HepG2 (cell line): Measurements from ENCODE around the gene PIGV. TPM values are rescaled to one million over a fixed set of nuclear protein-coding genes. Genes with fewer than 3 reads are reported as not detected.
A peak's percentile ranks its signal among the peaks of the same experiment; 100 is the strongest.

Source experiments
- HCFC1 ChIP-seq: fragments of 150-350 bp; IDR thresholded peaks from 2 replicates; pipeline ENCODE4 v1.6.1; 2014; ENCODE audit warnings: low read depth, low read length
- HNF4A ChIP-seq: sonication (generic); formaldehyde crosslinking; IDR thresholded peaks from 2 replicates; pipeline ENCODE4 v1.4.0; 2020; ENCODE audit warnings: missing genetic modification reagents
- HNRNPH1 ChIP-seq: fragments of 200-400 bp; formaldehyde crosslinking; optimal IDR thresholded peaks from 2 replicates; pipeline ENCODE3; 2017; ENCODE audit warnings: mild to moderate bottlenecking, low read depth, low read length
- KDM6A ChIP-seq: IDR thresholded peaks from 2 replicates; pipeline ENCODE4 v1.6.1; 2016; ENCODE audit warnings: low read depth
- MTA1 ChIP-seq: sonication (generic); formaldehyde crosslinking; IDR thresholded peaks from 2 replicates; pipeline ENCODE4 v1.4.0; 2020; ENCODE audit warnings: missing genetic modification reagents, mild to moderate bottlenecking, borderline replicate concordance
- MTA3 ChIP-seq: sonication (generic); formaldehyde crosslinking; IDR thresholded peaks from 2 replicates; pipeline ENCODE4 v1.4.0; 2020; ENCODE audit warnings: missing genetic modification reagents
- SP2 ChIP-seq: sonication (generic); formaldehyde crosslinking; IDR thresholded peaks from 2 replicates; pipeline ENCODE4 v1.5.1; 2020; ENCODE audit warnings: mild to moderate bottlenecking, missing genetic modification reagents
- TAF15 ChIP-seq: fragments of 200-400 bp; formaldehyde crosslinking; IDR thresholded peaks from one replicate; pipeline ENCODE4 v1.6.1; 2018; ENCODE audit warnings: mild to moderate bottlenecking, low read depth, low read length; ENCODE audit not compliant: poor library complexity, severe bottlenecking
- TCF12 ChIP-seq, 2 experiments: fragments of 450-650 bp in 1 of 2; sonication (generic) in 1 of 2; formaldehyde crosslinking in 1 of 2; IDR thresholded peaks; 2 replicates each; pipeline versions ENCODE4 v1.6.1 to v1.8.0; 2017 to 2022; ENCODE audit warnings: antibody characterized with exemption in 1 of 2, mild to moderate bottlenecking in 1 of 2, missing genetic modification reagents in 1 of 2, moderate library complexity in 1 of 2
- TCF7L2 ChIP-seq: IDR thresholded peaks from 2 replicates; pipeline ENCODE4 v1.6.1; 2011; ENCODE audit warnings: mild to moderate bottlenecking, low read depth, low read length, moderate library complexity
- ZBTB1 ChIP-seq: sonication (generic); formaldehyde crosslinking; IDR thresholded peaks from 2 replicates; pipeline ENCODE4 v1.4.0; 2020; ENCODE audit warnings: missing genetic modification reagents, borderline replicate concordance
- ZBTB7B ChIP-seq: sonication (generic); formaldehyde crosslinking; IDR thresholded peaks from 2 replicates; pipeline ENCODE4 v1.4.0; 2020; ENCODE audit warnings: missing genetic modification reagents
- ZMYM2 ChIP-seq: sonication (generic); formaldehyde crosslinking; IDR thresholded peaks from 2 replicates; pipeline ENCODE4 v1.8.0; 2022; ENCODE audit warnings: mild to moderate bottlenecking, missing genetic modification reagents
- ZNF138 ChIP-seq: sonication (generic); formaldehyde crosslinking; IDR thresholded peaks from 2 replicates; pipeline ENCODE4 v1.5.0; 2020; ENCODE audit warnings: mild to moderate bottlenecking, low read depth, missing genetic modification reagents
- ZNF800 ChIP-seq: sonication (generic); formaldehyde crosslinking; IDR thresholded peaks from 2 replicates; pipeline ENCODE4 v1.4.0; 2020; ENCODE audit warnings: missing genetic modification reagents
- ZNF883 ChIP-seq: sonication (generic); formaldehyde crosslinking; IDR thresholded peaks from 2 replicates; pipeline ENCODE4 v1.5.1; 2020; ENCODE audit warnings: mild to moderate bottlenecking, missing genetic modification reagents; ENCODE audit errors: not compliant biosample characterization
- polyA plus RNA-seq, 8 experiments: library from polyadenylated mRNA; depleted of rRNA in 3 of 8; stranded (reverse) in 7 of 8; unstranded in 1 of 8; fragments of >200 nt; fragmentation: Illumina TruSeq in 4 of 8; extraction: Trizol in 4 of 8; gene quantifications; 2 replicates each; pipeline versions ENCODE4 v1.2.1 to v1.2.3, GENCODE V29; 2011 to 2016; ENCODE audit warnings: low read depth in 4 of 8, missing spikeins in 1 of 8, mixed read lengths in 1 of 8; ENCODE audit not compliant: insufficient read depth in 1 of 8
- total RNA-seq, 5 experiments: library from RNA; depleted of rRNA; stranded (reverse); fragments of >200 nt; fragmentation: Illumina TruSeq; extraction: Trizol; gene quantifications; 2 replicates each; pipeline ENCODE4 v1.2.3, GENCODE V29; 2016; ENCODE audit warnings: low read depth in 1 of 5
- TF ChIP-seq, protein P1 (sequence below): sonication (generic); formaldehyde crosslinking; IDR thresholded peaks from 2 replicates; pipeline ENCODE4 v1.4.0; 2020; ENCODE audit warnings: missing genetic modification reagents
- TF ChIP-seq, protein P2 (sequence below): sonication (generic); formaldehyde crosslinking; IDR thresholded peaks from 2 replicates; pipeline ENCODE4 v1.4.0; 2020; ENCODE audit warnings: missing genetic modification reagents, borderline replicate concordance
- TF ChIP-seq, protein P3 (sequence below): sonication (generic); formaldehyde crosslinking; IDR thresholded peaks from 2 replicates; pipeline ENCODE4 v1.5.1; 2020; ENCODE audit warnings: missing genetic modification reagents, mild to moderate bottlenecking, borderline replicate concordance

The PIGV gene
- total and polyA plus RNA-seq, 2 of the 13 experiments (the other 11 are each of a cell fraction or from before 2014, with no cell fraction given), result 13.5 to 22.7 TPM

DNA sequence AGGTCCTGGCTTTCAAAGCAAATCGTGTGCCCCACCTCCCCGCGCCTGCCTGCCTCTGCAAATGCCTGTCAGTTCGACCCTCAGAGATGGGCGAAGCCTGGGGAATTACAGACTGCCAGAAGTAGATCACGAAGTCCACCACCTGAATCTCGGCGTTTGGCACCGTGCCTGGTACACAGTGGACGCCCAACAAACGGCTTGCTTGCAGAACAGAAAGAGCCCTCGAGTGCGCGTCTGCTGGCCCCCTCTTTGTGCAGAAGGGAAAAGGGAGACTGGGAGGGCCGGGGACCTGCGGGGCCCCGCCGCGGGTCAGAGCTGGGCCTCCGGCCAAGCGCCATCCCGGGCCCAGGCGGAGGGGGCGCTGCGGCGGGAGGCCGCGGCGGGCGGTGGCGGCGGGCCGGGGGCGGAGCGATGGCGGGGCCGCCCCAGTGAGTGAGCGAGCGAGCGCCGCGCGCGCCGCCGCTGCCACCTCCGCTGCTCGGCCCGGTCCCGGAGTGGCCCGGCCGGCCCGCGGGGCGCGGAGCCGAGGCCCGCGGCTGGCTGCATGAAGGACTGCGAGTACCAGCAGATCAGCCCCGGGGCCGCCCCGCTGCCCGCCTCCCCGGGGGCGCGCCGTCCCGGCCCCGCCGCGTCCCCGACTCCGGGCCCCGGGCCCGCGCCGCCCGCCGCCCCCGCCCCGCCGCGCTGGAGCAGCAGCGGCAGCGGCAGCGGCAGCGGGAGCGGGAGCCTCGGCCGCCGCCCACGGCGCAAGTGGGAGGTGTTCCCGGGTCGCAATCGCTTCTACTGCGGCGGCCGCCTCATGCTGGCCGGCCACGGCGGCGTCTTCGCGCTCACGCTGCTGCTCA is 38.7 kb downstream of the PIGV start, which contains the start of gene ZDHHC18 (continued):
- TF ChIP-seq, protein P1, sequence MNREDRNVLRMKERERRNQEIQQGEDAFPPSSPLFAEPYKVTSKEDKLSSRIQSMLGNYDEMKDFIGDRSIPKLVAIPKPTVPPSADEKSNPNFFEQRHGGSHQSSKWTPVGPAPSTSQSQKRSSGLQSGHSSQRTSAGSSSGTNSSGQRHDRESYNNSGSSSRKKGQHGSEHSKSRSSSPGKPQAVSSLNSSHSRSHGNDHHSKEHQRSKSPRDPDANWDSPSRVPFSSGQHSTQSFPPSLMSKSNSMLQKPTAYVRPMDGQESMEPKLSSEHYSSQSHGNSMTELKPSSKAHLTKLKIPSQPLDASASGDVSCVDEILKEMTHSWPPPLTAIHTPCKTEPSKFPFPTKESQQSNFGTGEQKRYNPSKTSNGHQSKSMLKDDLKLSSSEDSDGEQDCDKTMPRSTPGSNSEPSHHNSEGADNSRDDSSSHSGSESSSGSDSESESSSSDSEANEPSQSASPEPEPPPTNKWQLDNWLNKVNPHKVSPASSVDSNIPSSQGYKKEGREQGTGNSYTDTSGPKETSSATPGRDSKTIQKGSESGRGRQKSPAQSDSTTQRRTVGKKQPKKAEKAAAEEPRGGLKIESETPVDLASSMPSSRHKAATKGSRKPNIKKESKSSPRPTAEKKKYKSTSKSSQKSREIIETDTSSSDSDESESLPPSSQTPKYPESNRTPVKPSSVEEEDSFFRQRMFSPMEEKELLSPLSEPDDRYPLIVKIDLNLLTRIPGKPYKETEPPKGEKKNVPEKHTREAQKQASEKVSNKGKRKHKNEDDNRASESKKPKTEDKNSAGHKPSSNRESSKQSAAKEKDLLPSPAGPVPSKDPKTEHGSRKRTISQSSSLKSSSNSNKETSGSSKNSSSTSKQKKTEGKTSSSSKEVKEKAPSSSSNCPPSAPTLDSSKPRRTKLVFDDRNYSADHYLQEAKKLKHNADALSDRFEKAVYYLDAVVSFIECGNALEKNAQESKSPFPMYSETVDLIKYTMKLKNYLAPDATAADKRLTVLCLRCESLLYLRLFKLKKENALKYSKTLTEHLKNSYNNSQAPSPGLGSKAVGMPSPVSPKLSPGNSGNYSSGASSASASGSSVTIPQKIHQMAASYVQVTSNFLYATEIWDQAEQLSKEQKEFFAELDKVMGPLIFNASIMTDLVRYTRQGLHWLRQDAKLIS (CRISPR knock-in tag), result no peak
- TF ChIP-seq MTA1 (peak; percentile 51; the same call in 1 of the 2 replicates), HCFC1 (no peak), ZNF138 (no peak), MTA3 (CRISPR knock-in tag) (no peak), SP2 (no peak), ZBTB7B (CRISPR knock-in tag) (0 out of 2 replicates have a peak, but pooled peaks have one; percentile 44), TCF12 (IDR thresholded peaks at IDR 0.05) (no peak), TCF12 (CRISPR knock-in tag; IDR thresholded peaks at IDR 0.05) (no peak), HNF4A (0 out of 2 replicates have a peak, but pooled peaks have one; percentile 29), TCF7L2 (no peak), TAF15 (no peak), KDM6A (CRISPR knock-in tag) (no peak), HNRNPH1 (no peak), ZNF883 (CRISPR knock-in tag) (no peak), ZMYM2 (CRISPR knock-in tag) (no peak), ZBTB1 (CRISPR knock-in tag) (no peak), ZNF800 (CRISPR knock-in tag) (no peak)
- TF ChIP-seq, protein P2, sequence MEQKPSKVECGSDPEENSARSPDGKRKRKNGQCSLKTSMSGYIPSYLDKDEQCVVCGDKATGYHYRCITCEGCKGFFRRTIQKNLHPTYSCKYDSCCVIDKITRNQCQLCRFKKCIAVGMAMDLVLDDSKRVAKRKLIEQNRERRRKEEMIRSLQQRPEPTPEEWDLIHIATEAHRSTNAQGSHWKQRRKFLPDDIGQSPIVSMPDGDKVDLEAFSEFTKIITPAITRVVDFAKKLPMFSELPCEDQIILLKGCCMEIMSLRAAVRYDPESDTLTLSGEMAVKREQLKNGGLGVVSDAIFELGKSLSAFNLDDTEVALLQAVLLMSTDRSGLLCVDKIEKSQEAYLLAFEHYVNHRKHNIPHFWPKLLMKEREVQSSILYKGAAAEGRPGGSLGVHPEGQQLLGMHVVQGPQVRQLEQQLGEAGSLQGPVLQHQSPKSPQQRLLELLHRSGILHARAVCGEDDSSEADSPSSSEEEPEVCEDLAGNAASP (CRISPR knock-in tag), result no peak
- TF ChIP-seq, protein P3, sequence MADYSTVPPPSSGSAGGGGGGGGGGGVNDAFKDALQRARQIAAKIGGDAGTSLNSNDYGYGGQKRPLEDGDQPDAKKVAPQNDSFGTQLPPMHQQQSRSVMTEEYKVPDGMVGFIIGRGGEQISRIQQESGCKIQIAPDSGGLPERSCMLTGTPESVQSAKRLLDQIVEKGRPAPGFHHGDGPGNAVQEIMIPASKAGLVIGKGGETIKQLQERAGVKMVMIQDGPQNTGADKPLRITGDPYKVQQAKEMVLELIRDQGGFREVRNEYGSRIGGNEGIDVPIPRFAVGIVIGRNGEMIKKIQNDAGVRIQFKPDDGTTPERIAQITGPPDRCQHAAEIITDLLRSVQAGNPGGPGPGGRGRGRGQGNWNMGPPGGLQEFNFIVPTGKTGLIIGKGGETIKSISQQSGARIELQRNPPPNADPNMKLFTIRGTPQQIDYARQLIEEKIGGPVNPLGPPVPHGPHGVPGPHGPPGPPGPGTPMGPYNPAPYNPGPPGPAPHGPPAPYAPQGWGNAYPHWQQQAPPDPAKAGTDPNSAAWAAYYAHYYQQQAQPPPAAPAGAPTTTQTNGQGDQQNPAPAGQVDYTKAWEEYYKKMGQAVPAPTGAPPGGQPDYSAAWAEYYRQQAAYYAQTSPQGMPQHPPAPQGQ (CRISPR knock-in tag), result no peak
